GM19468 (cell line): ENCODE results near the gene FLYWCH1.
A peak's percentile ranks its signal among the peaks of the same experiment; 100 is the strongest.

ENCODE experiments used
- ATAC-seq: cut with Tn5 transposase; IDR thresholded peaks from one replicate; pipeline ENCODE4 v1.9.1; 2021; ENCODE audit warnings: mild to moderate bottlenecking, moderate library complexity, moderate number of reproducible peaks; ENCODE audit not compliant: unreplicated experiment; ENCODE audit errors: extremely low read depth

FLYWCH1 gene

GRCh38 chr16:2979669-2980226 lies 68.0 kb downstream of the FLYWCH1 start:
- ATAC-seq = no peak

DNA sequence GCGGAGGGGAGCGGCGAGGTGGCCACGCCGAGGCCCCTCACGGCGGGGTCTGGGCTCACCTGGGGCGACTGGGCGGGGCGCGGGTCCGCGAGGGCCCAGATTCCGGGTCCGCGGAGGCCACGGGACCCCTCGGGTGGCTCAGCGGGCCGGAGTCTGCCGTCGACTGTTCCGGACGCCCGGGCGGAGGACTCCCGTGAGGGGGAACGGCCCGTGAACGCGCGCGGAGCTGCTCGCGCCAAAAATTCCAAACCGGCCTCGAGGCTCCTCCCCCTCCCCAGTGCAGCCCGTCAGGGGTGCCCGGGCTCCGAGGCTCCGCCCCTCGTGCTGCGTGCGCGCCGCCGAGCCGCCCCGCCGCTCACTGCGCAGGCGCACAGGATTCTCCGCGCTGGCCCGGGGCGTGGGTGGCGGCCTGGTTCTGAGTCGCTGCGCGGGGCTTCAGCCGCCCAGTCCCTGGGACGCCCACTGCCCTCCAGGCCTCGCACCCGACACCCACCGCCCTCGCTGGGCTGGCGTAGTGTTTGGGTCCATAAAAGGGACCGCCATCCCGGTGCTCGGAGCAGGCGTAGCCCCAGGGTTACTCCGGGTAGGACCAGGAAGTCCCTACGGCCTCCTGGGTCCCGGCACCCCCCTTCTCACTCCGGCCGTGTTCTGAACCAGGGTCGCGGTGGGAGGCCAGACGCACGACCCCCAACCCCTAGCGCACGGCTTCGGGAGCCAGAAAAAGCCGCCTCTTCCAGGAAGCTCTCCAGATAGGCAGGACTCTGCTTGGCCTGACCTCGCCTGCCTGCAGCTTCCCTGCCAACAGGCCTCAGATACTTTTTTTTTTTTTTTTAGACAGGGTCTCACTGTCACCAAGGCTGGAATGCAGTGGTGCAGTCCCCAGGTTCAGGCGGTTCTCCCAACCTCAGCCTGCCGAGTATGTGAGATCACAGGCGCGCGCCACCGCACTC lies 68.8 kb downstream of the FLYWCH1 start, which contains the start of gene PKMYT1:
Gene PKMYT1 (minus strand): TSS at position 220 of the 950 bp plus-strand sequence. CDS start 789 bp downstream, outside the sequence.
- peak; percentile 72 for ATAC-seq

DNA sequence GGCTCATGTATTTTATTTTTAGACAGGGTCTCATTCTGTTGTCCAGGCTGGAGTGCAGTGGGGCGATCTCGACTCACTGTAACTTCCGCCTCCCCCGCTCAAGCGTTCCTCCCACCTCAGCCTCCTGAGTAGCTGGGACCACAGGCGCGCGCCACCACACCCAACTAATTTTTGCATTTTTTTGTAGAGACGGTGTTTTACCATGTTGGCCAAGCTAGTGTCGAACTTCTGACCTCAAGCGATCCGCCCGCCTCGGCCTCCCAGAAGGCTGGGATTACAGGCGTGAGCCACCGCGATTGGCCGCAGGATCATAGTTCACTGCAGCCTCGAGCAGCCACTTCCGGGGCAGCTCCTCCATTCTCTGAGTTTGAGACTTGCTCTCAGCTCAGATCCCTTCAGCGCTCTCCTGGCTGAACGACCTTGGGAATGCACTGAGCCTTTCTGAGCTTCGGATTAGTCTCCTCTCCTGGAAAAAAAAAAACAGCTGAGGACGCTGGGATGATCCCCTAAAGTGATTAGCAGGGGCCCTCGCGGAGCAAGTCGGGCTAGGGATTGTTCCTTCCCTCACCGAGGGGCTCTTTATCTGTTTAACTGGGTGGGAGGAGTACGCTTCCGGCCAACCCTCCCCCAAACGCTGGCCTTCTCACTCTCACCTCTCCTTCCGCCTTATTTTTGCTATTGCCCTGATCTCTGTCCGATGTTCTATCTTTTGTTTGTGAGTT lies 69.6 kb downstream of the FLYWCH1 start:
- ATAC-seq = no peak

GRCh38 chr16:2981899-2982250 lies 70.1 kb downstream of the FLYWCH1 start:
- ATAC-seq = no peak

- no peak for ATAC-seq
These were observed 70.7 kb downstream of the FLYWCH1 start for GRCh38 chr16:2982402-2982801.

DNA sequence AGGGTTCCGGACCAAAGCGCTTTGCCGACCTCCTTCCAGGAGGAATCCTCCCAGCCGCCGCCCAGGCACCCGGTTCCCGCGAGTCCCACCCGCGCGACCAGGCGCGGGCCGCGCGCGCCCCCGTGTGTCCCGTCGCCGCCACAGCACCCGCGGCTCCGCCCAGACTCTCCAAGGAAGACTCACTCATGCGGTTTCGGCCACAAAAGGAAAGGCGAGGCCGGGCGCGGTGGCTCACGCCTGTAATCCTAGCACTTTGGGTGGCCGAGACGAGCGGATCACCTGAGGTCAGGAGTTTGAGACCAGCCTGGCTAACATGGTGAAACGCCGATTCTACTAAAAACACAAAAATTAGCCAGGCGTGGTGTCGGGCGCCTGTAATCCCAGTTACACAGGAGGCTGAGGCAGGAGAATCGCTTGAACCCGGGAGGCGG lies 72.0 kb downstream of the FLYWCH1 start:
- ATAC-seq = no peak

DNA sequence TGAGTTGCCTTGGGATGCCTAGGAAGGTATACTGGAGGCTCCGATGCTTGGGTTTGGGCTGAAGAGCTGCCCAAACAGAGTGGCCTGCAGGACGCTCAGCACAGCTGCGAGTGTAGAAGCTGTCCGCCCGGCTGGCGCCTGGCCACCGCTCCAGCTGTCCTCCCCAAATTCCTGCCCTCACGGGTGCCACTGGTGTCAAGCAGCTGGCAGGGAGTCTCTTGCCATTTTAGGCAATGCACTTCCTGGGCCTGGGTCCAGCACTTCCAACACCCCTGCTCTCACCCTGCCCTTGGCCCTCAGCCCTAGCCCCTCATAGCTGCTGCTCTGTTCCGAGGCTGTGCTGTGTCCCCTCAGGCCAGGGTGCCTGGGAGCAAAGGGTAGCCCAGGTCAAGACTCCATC lies 73.7 kb downstream of the FLYWCH1 start:
- ATAC-seq = no peak

DNA sequence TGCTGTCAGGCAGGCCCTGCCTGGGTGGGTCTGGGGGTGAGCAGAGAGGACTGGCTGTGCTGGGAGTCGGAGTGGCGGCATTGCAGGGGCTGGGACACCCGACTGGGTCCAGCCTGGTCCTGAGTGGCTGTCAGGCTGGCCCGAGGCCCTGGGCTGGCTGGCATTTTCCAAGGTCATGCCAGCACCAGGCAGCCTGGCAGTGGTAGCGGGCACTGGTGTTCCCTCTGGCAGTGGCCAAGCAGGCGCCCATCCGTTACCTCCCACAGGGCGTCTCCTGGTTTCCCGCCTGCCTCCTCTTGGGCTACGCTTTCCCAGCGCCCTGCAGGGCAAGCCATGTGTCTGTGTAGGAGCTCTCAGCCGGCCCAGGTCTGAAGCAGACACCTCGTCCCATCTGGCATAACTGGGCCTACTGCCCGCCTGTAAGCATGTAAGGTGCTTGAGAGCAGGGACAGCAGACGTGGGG lies 74.2 kb downstream of the FLYWCH1 start:
- no peak for ATAC-seq

DNA sequence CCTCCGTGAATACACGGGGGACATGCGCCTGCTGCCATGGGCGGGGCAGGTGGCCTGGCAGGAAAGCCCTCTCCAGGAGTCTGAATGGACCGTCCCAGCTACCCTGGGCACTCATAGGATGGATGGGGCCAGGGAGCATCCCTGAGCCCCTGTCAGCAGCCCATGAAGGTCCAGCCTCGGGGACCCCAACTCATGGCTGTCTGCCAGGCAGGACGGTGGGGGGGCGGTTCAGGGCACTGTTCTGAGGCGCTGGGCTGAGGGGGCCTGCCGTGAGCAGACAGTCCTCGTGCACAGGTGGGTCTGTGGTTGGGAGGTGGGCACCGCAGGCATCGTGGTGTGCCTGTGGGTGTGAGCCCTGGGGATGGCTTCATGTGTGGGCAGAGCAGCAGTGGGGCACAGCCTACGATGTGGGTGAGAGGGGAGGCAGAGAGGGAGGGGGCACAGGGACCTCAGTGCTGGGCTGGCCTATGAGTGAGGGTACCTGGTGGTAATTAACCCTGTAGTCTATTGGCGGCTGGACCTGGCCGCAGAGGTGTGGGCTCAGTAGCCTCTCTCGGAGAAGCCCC lies 75.0 kb downstream of the FLYWCH1 start:
- ATAC-seq = no peak

DNA sequence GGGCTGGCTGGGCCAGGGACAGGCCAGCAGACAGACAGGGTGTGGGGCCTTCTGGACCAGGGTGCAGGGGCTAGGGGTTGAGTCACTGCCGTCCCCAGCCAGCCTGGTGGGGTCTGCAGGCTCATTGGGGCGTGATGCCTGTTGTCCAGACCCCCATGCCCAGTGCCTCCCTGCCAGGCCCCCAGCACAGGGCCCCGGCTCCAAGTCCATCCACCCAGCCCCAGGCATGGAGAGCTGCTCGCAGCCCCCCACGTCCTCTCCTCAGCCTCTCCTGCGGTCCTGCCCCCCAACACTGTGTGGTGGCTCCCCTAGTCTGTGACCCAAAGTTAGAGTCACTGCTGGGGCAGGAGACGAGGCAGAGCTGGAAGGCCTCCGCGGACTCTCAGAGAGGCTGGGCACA lies 75.6 kb downstream of the FLYWCH1 start:
- no peak for ATAC-seq

GRCh38 chr16:2987833-2988232 lies 76.1 kb downstream of the FLYWCH1 start:
- ATAC-seq = no peak

DNA sequence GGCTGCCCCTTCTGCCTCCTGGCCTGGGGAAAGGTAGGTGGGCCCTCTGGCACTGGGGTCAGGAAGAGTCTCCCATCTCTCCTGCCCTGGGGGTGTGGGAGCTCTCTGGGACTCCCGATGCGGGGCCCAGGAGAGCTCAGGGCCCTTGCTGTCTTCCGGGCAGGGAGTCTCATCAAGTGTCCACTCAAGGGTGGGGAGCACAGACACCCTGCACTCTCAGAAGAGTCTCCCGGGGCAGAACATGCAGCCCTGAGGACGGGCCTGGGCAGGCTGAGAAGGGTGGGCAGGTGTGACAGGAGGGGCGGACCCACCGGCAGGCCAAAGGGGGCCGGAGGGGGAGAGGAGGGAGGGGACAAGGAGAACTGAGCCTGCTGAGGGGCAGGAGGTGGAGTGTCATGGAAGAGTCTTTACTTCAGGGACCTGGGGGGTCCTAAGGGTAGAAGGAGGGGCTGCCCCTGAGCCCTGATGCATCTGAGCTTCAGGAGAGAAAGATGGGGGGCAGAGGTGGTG lies 76.9 kb downstream of the FLYWCH1 start:
- no peak for ATAC-seq

GRCh38 chr16:2990891-2991290 lies 79.2 kb downstream of the FLYWCH1 start:
- ATAC-seq = no peak

DNA sequence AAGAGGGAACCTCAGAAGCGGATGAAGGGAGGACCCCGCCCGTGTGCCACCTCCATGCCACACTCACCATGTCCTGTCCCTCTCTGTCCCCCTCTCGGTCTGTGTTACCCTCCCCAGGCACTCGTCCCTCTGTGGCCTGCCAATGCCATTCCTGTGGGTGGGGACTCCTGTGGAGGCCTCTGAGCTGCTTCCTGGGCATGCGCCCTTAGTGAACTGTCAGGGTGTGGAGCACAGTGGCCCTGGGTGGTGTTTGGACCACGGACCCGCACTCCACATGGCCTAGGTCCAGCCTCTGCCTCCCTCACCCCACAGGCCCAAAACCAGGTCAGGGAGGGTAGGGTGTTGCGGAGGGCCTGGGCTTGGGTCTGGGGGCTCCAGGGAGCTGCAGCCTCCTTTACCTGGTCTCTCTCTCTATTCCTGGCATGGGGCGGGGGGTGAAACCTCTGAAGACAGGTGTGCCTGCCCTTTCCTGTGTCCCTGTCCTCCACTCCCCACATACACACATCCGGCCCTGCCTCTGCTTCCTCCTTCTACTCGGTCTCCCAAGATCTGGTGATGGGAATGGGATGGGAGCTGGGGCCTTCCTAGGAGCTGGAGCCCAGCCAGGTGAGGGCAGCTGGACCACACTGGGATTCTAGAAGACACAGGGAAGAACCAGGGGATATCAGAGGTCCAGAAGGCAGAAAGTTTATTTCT lies 80.0 kb downstream of the FLYWCH1 start:
- ATAC-seq = no peak

- ATAC-seq = no peak
These were observed 80.8 kb downstream of the FLYWCH1 start for GRCh38 chr16:2992383-2993081.

- ATAC-seq = no peak
These were observed 84.6 kb downstream of the FLYWCH1 start for GRCh38 chr16:2996298-2996697.

- no peak for ATAC-seq
These were observed 88.2 kb downstream of the FLYWCH1 start for GRCh38 chr16:2999929-3000328.

GRCh38 chr16:3000540-3000939 lies 88.8 kb downstream of the FLYWCH1 start:
- no peak for ATAC-seq
